Prostate gland (tissue), 2 donors: ENCODE results near the gene PLA2G2F. TPM values are rescaled to one million over a fixed set of nuclear protein-coding genes. Genes with fewer than 3 reads are reported as not detected.

Source experiments
- DNase-seq: peaks from one replicate; pipeline ENCODE4 v3.0.0-alpha.2; 2019; ENCODE audit warnings: low spot score
- H3K27ac ChIP-seq, 2 donors: fragments of 200-600 bp; sonication (generic); 2 replicates each; pipeline ENCODE4 v1.5.1; 2017 to 2019
- H3K27me3 ChIP-seq: fragments of 200-600 bp; sonication (generic); replicated peaks from 2 replicates; pipeline ENCODE4 v1.5.1; 2019; ENCODE audit not compliant: insufficient read depth
- H3K36me3 ChIP-seq, 2 donors: fragments of 200-600 bp; sonication (generic); 1 replicate in 1 of 2; 2 replicates in 1 of 2; pipeline versions ENCODE4 v1.5.1 to v1.8.1; 2017 to 2019
- H3K4me1 ChIP-seq: fragments of 200-600 bp; sonication (generic); replicated peaks from 2 replicates; pipeline ENCODE4 v1.5.1; 2019
- H3K4me3 ChIP-seq, 2 donors: fragments of 200-600 bp; sonication (generic); 2 replicates each; pipeline ENCODE4 v1.5.1; 2017 to 2019
- H3K9me3 ChIP-seq: fragments of 200-600 bp; sonication (generic); 2 replicates; pipeline ENCODE4 v1.5.1; 2017
- CTCF ChIP-seq, 4 experiments: fragments of 200-600 bp in 2 of 4; fragments of 450-650 bp in 2 of 4; sonication (generic) in 2 of 4; IDR thresholded peaks; 1 replicate in 3 of 4; 2 replicates in 1 of 4; pipeline ENCODE4 v1.5.1; 2016 to 2019; ENCODE audit warnings: antibody characterized with exemption in 4 of 4, mild to moderate bottlenecking in 2 of 4, moderate library complexity in 2 of 4
- POLR2A ChIP-seq: fragments of 450-650 bp; IDR thresholded peaks from one replicate; pipeline ENCODE4 v1.6.1; 2016; ENCODE audit warnings: antibody characterized with exemption, mild to moderate bottlenecking
- POLR2AphosphoS5 ChIP-seq: sonication (generic); formaldehyde crosslinking; IDR thresholded peaks from one replicate; pipeline ENCODE4 v1.6.1; 2017; ENCODE audit warnings: antibody characterized with exemption
- WGBS: methylation state at CpG from one replicate; pipeline ENCODE4 v1.1.5; 2018; 5-methylcytosine and 5-hydroxymethylcytosine counted together
- intact Hi-C: fragments of 100-400 bp; cut with DNase I; formaldehyde crosslinking; loops from one replicate; pipeline ENCODE4 v1.14.2; 2022
- total RNA-seq, 2 donors: library from RNA; depleted of rRNA; stranded (reverse); fragments of >200 nt; gene quantifications; one replicate each; pipeline ENCODE4 v1.1.0, GENCODE V29; 2016

Gene PLA2G2F
- total RNA-seq, 2 donors from 2014 or later, result 0.23 TPM

- DNase-seq, result no peak
- peaks cover 9% of the 10 kb centered on the region for H3K4me1 ChIP-seq
- no peaks in the 10 kb centered on the region for H3K9me3 ChIP-seq
- no peaks in the 10 kb centered on the region for H3K36me3 ChIP-seq
- H3K27me3 ChIP-seq, result no peaks in the 10 kb centered on the region
- no peak overlapping the region for H3K27ac ChIP-seq
- intact Hi-C loops, result loop anchor here (5.0 to 10.0 kb wide), 2 partner anchors 185 to 393 kb away; no protein-coding TSS in a partner anchor
- 40% methylated on average over 3 of the region's 3 CpGs for WGBS
- H3K4me3 ChIP-seq, result no peak overlapping the region
- no peak for TF ChIP-seq CTCF (IDR thresholded peaks at IDR 0.05)
- TF ChIP-seq POLR2A, result no peak
- TF ChIP-seq POLR2AphosphoS5, result no peak
Observed at GRCh38 chr1:20099533-20099932, 39.6 kb upstream of the PLA2G2F start.

DNA sequence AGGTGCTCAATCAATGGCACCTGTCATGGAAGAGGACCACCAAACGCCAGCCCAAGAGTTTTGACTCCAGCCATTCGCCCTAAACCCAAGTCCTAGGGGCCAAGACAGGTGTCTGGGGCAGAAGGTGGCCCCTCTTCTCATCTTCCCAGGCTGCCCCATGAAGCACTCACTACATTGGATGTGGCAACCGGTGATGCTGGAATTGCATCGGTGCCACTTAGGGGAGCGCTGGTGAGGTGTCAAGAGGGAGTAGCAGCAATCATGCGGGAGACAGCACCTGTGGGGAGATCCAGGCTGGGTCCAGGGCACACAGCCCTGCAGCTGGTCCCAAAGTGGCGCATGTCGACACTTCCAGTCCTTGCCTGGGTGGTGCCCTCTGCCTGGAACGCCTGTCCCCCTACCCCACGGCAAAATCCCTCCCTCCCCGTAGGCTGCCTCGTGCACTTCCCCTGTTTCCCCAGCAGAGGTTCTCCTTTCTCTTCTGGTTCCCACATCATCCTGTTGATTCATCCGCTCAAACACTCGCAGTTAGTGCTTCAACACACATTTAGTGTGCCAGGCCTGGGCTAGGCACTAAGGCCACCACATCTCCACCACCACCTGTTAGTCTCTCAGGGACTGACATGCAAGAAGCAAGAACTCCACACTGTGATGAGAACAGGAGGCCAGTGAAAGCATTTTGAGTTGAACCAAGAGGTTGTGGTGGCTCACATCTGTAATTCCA is 38.3 kb upstream of the PLA2G2F start:
- Histone ChIP-seq H3K4me1 (peaks cover 9% of the 10 kb centered on the region), H3K36me3 (no peaks in the 10 kb centered on the region), H3K27me3 (no peaks in the 10 kb centered on the region), H3K9me3 (no peaks in the 10 kb centered on the region), H3K4me3 (no peak overlapping the region), H3K27ac (no peak overlapping the region)
- peak; percentile 21 for DNase-seq
- intact Hi-C loops, result loop anchor here (5.0 kb wide), 1 partner anchor 52 kb away; no protein-coding TSS in a partner anchor
- WGBS, result 43% methylated on average over 14 of the region's 14 CpGs
- no peak for TF ChIP-seq POLR2A
- peak; percentile 34 for TF ChIP-seq POLR2AphosphoS5
- TF ChIP-seq CTCF (IDR thresholded peaks at IDR 0.05), result peak in 3 of 4 experiments; percentile 69 to 86 (median 81)

DNA sequence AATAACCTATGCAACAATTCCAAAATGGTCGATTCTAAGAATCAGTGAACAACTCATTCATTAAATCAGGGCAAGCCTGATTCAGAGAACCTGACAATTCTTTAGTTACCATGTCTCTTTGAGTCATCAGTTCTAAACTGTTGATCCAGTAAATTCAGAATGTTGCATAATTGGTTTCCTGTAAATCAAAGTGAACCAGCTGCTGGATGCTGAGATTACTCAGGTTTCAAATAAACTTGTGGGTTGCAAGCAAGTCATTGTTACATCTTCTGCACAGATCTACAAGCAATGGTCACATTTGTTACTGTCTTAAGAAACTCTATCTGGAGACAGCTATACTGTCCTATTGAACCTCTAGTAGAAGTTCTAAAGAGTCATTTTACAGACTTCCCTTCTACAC is 36.2 kb upstream of the PLA2G2F start:
- Histone ChIP-seq H3K9me3 (no peaks in the 10 kb centered on the region), H3K4me1 (peaks cover 9% of the 10 kb centered on the region), H3K4me3 (no peak overlapping the region), H3K27ac (no peak overlapping the region), H3K36me3 (no peaks in the 10 kb centered on the region), H3K27me3 (no peaks in the 10 kb centered on the region)
- intact Hi-C loops, result loop anchor here (5.0 kb wide), 1 partner anchor 49 kb away; no protein-coding TSS in a partner anchor
- 51% methylated on average over 1 of the region's 1 CpG for WGBS
- DNase-seq, result no peak
- TF ChIP-seq CTCF (IDR thresholded peaks at IDR 0.05) (no peak), POLR2A (no peak), POLR2AphosphoS5 (peak; percentile 76)

DNA sequence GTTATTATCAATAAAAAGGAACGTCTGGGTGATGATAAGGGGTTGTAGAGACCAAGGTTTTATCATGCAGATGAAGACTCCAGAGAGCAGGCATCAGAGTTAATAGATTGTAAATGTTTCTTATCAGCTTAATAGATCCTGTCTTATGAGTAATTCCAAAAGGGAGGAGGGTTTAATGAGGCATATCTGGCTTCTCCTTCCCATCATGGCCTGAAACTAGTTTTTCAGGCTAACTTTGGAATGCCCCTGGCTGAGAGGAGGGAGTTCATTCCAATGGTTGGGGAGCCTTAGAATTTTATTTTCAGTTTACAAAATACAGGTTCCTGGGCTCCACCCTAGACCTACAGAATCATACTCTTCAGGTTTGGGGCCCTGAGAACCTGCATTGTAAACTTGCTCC is 33.3 kb upstream of the PLA2G2F start:
- Histone ChIP-seq H3K27ac (no peak overlapping the region), H3K9me3 (no peaks in the 10 kb centered on the region), H3K36me3 (no peaks in the 10 kb centered on the region), H3K27me3 (no peaks in the 10 kb centered on the region), H3K4me3 (no peak overlapping the region), H3K4me1 (peaks cover 9% of the 10 kb centered on the region)
- intact Hi-C loops, result no loop called here
- TF ChIP-seq CTCF (IDR thresholded peaks at IDR 0.05) (no peak), POLR2AphosphoS5 (peak; percentile 80), POLR2A (no peak)
- 17% methylated on average over 1 of the region's 1 CpG for WGBS
- peak; percentile 26 for DNase-seq

- H3K9me3 ChIP-seq, result no peaks in the 10 kb centered on the region
- H3K27ac ChIP-seq, result no peak overlapping the region
- DNase-seq, result no peak
- H3K27me3 ChIP-seq, result no peaks in the 10 kb centered on the region
- WGBS, result 77% methylated on average over 4 of the region's 4 CpGs
- no peak overlapping the region for H3K4me3 ChIP-seq
- H3K36me3 ChIP-seq, result no peaks in the 10 kb centered on the region
- TF ChIP-seq CTCF (IDR thresholded peaks at IDR 0.05) (no peak), POLR2AphosphoS5 (no peak), POLR2A (no peak)
- intact Hi-C loops, result no loop called here
- peaks cover 4% of the 10 kb centered on the region for H3K4me1 ChIP-seq
Observed at GRCh38 chr1:20107351-20107750, 31.8 kb upstream of the PLA2G2F start.
